ENCODE results near the gene ZNF598. TPM values are rescaled to one million over a fixed set of nuclear protein-coding genes. Genes with fewer than 3 reads are reported as not detected.

ZNF598 gene
- total and polyA plus RNA-seq, 2 of the 13 experiments (the other 11 are each of a cell fraction or from before 2014, with no cell fraction given): 13.5 to 14.2 TPM

DNA sequence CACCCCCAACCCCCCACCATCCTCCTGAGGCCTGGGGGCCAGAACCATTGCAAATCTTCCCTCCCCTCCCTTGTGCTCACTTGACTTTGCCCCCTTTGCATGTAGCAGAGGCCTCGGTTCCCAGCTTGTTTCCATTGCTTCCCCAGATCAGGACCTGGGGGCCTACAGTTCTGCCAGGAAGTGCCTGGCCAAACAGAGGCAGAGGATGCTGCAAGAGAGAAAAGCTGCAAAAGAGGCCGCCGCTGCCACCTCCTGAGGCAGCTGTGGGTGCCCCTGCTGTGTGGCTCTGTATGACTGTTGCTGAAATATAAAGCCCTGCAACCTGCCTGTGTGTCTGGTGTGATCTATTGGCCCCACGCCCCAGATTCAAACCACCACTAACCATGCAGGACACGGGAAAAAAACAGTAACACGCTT, 48.0 kb downstream of the ZNF598 start (continued):
- TF ChIP-seq PATZ1 (CRISPR knock-in tag; IDR thresholded peaks at IDR 0.05) (peak; percentile 86), PRMT3 (CRISPR knock-in tag; IDR thresholded peaks at IDR 0.05; ENCODE audit: borderline replicate concordance, low read depth) (0 out of 2 replicates have a peak, but pooled peaks have one; percentile 14), ZBTB40 (IDR thresholded peaks at IDR 0.05) (no peak), ZBTB40 (CRISPR knock-in tag; IDR thresholded peaks at IDR 0.05) (no peak), ZNF777 (CRISPR knock-in tag; IDR thresholded peaks at IDR 0.05) (0 out of 2 replicates have a peak, but pooled peaks have one; percentile 13)
- TF ChIP-seq, protein P1, sequence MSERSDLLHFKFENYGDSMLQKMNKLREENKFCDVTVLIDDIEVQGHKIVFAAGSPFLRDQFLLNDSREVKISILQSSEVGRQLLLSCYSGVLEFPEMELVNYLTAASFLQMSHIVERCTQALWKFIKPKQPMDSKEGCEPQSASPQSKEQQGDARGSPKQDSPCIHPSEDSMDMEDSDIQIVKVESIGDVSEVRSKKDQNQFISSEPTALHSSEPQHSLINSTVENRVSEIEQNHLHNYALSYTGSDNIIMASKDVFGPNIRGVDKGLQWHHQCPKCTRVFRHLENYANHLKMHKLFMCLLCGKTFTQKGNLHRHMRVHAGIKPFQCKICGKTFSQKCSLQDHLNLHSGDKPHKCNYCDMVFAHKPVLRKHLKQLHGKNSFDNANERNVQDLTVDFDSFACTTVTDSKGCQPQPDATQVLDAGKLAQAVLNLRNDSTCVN (CRISPR knock-in tag; IDR thresholded peaks at IDR 0.05; ENCODE audit: borderline replicate concordance): 0 out of 2 replicates have a peak, but pooled peaks have one; percentile 6

Measured in HepG2 (cell line).